AG04450 (cell line): ENCODE data around the gene NUP214. TPM values are rescaled to one million over a fixed set of nuclear protein-coding genes. Genes with fewer than 3 reads are reported as not detected.

Experiments
- CTCF ChIA-PET: fragments of 300-600, 350-600 bp; formaldehyde crosslinking; extraction: SDS; loops from one replicate; lab custom pipeline; 2022; ENCODE audit warnings: antibody characterized with exemption, inconsistent platforms; lab: Charles Lee
- POLR2A ChIA-PET: fragments of 350-600 bp; formaldehyde crosslinking; extraction: SDS; loops from one replicate; lab custom pipeline; 2021; ENCODE audit warnings: antibody characterized with exemption, inconsistent platforms; lab: Yijun Ruan, JAX
- DNase-seq: peaks from one replicate; pipeline ENCODE4 v3.0.0-alpha.2; 2011; ENCODE audit warnings: low read depth, low spot score
- H3K27ac ChIP-seq: one replicate; pipeline ENCODE4 v1.5.1; 2012; ENCODE audit warnings: low read depth, low read length, control low read depth
- H3K27me3 ChIP-seq: one replicate; pipeline ENCODE4 v1.6.0; 2012; ENCODE audit warnings: low read length; ENCODE audit not compliant: control insufficient read depth, insufficient read depth
- H3K4me3 ChIP-seq: 2 replicates; pipeline ENCODE4 v1.5.1; 2011; ENCODE audit warnings: mild to moderate bottlenecking, low read depth, low read length, control low read depth
- H3K9me3 ChIP-seq: 2 replicates; pipeline ENCODE4 v1.5.1; 2012; ENCODE audit warnings: low read length; ENCODE audit not compliant: control insufficient read depth, insufficient read depth
- CTCF ChIP-seq: IDR thresholded peaks from 2 replicates; pipeline ENCODE4 v1.5.1; 2011; ENCODE audit warnings: low read depth, low read length, control low read depth, inconsistent platforms
- polyA plus RNA-seq: library from polyadenylated mRNA; depleted of rRNA; stranded (reverse); fragments of >200 nt; gene quantifications from 2 replicates; pipeline ENCODE4 v1.2.3, GENCODE V29; 2011

The NUP214 gene
- polyA plus RNA-seq, 1 experiment = 7.9 TPM

- no peak for TF ChIP-seq CTCF
- no peak for DNase-seq
- H3K9me3 ChIP-seq = peaks cover 4% of the 10 kb centered on the region; the same call in 1 of the 2 replicates
- CTCF ChIA-PET = interaction anchor here (0.5 to 1.5 kb wide), 5 partner anchors 56 to 135 kb away, joined by 3 to 12 read pairs (median 3); no protein-coding TSS in a partner anchor
- H3K27me3 ChIP-seq = no peaks in the 10 kb centered on the region
- no peak overlapping the region for H3K4me3 ChIP-seq
- H3K27ac ChIP-seq = no peak overlapping the region
- POLR2A ChIA-PET = no interaction called here
These were observed 89.5 kb downstream of the NUP214 start for GRCh38 chr9:131214876-131215275.

- Histone ChIP-seq H3K9me3 (peaks cover 3% of the 10 kb centered on the region; the same call in 1 of the 2 replicates), H3K27me3 (no peaks in the 10 kb centered on the region), H3K27ac (no peak overlapping the region), H3K4me3 (no peak overlapping the region)
- ChIA-PET POLR2A (no interaction called here), CTCF (interaction anchor here (1.2 kb wide), 1 partner anchor 133 kb away, joined by 3 read pairs; no protein-coding TSS in a partner anchor)
- TF ChIP-seq CTCF = no peak
- no peak for DNase-seq
These were observed 91.4 kb downstream of the NUP214 start for GRCh38 chr9:131216806-131217205.

GRCh38 chr9:131217331-131218031 lies 92.1 kb downstream of the NUP214 start:
- ChIA-PET CTCF (interaction anchor here (1.2 to 1.9 kb wide), 2 partner anchors 119 to 133 kb away, joined by 3 to 4 read pairs; no protein-coding TSS in a partner anchor), POLR2A (no interaction called here)
- TF ChIP-seq CTCF = no peak
- no peak for DNase-seq
- H3K27ac ChIP-seq = no peak overlapping the region
- H3K9me3 ChIP-seq = no peaks in the 10 kb centered on the region
- H3K27me3 ChIP-seq = no peaks in the 10 kb centered on the region
- H3K4me3 ChIP-seq = no peak overlapping the region

- H3K9me3 ChIP-seq = no peaks in the 10 kb centered on the region
- no peaks in the 10 kb centered on the region for H3K27me3 ChIP-seq
- POLR2A ChIA-PET = no interaction called here
- H3K27ac ChIP-seq = no peak overlapping the region
- no peak for DNase-seq
- no peak for TF ChIP-seq CTCF
- no peak overlapping the region for H3K4me3 ChIP-seq
- CTCF ChIA-PET = interaction anchor here (1.9 kb wide), 1 partner anchor 118 kb away, joined by 4 read pairs; no protein-coding TSS in a partner anchor
These were observed 93.0 kb downstream of the NUP214 start for GRCh38 chr9:131218370-131218769.

GRCh38 chr9:131220485-131220884 lies 95.1 kb downstream of the NUP214 start:
- DNase-seq = no peak
- CTCF ChIA-PET = interaction anchor here (0.5 kb wide), 1 partner anchor 174 kb away, joined by 5 read pairs; no protein-coding TSS in a partner anchor
- Histone ChIP-seq H3K4me3 (no peak overlapping the region), H3K27ac (no peak overlapping the region), H3K9me3 (no peaks in the 10 kb centered on the region), H3K27me3 (no peaks in the 10 kb centered on the region)
- POLR2A ChIA-PET = no interaction called here
- TF ChIP-seq CTCF = no peak
